Measurements from ENCODE around the gene HTR3B.
"Not testable (repeated sequence)": the region's sequence is repeated elsewhere in the genome, so short reads cannot be mapped to it uniquely, and the experiment has no call there.

HTR3B gene

DNA sequence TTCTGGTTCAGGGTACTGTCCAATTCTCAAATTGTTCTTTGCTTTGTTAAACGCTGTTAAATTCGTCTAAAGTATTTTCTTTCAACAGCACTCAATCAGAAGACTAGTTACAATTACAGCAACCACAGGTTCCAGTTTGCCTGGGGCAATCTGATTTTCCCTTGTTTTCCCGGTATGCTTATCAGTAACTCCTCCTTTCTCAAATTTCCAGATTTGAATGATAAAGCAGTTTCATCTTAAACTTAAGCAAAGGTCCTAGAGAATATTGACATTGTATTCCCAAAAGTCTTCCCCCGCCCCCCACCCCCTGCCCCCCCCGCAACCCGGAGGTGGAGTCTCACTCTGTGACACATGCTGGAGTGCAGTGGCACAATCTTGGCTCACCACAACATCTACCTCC is 18.7 kb upstream of the HTR3B start:
- no peak for DNase-seq

DNA sequence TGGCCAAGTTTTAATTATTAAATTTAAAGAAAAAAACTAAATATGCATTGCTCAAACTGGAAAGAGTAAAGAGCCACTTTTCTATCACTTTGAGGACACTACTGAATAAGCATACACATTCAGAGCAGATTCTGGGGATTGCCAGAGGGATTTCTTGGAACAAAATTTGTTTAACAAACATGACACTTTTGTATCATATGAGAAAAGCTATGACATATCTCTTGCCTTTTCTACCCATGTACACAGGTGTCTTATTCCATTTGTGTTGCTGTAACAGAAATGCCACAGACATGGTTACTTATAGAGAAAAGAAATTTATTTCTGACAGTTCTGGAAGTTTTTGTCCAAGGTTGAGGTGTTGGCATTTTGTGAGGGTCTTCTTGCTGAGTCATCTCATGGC is 15.7 kb upstream of the HTR3B start:
- DNase-seq, result no peak

DNA sequence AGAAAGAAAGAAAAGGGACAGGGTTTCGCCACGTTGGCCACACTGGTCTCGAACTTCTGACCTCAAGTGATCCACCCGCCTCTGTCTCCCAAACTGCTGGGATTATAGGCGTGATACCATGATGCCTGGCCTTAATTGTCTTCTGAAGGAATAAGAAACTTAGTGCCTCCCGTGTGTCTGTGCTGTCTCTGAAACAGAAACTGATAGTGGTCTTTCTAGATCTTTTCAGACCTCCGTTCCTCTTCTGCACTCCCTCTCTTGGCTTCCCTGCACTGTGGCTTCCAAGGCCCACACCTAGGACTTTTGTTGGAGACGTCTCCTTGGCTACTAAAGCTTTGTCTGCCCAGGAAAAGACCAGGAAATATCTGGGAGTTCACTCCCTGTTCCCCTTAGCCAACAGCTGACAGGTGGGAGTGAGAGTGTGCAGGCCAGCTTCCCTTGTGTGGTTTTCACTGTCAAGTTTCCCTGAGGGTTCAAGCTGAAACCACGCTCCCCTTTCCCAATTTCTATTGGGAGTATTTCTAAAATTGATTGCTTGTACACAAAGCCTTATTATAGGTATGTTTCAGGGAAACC is 10.1 kb upstream of the HTR3B start:
- no peak for DNase-seq

DNA sequence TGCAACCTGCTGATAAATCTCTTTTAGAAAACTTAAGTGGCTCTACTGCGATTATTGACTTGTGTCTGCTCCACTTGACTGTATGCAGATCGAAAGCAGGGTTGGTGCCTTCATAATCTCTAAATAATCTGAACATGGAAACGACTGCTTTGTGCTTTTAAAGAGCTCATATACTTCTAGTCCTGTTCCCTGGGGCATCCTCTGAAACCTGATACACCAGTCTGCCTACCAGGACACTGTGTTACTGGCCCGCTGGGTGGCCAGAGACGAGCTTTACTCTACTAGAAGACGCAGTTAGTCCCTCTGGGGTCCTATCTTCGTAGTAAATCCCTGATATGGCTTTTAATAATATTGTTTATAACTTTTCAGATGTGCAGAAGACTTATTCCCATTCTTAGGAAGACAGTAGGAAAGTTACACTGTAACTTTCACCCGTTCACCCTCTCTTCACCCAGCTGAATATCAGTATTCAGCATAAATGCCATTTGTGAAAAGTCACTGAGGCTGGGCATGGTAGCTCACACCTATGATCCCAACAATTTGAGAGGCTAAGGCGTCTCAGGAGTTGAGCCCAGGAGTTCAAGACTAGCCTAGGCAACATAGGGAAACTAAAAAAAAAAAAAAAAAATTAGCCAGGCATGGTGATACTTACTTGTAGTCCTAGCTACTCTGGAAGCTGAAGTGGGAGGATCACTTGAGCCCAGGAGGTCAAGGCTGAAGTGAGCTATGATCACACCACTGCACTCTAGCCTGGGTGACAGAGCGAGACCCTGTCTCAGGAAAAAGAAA is 9.0 kb upstream of the HTR3B start:
- DNase-seq, result no peak

- peak; percentile 82 for DNase-seq
Observed at GRCh38 chr11:113896156-113896879, 8.3 kb upstream of the HTR3B start.

DNA sequence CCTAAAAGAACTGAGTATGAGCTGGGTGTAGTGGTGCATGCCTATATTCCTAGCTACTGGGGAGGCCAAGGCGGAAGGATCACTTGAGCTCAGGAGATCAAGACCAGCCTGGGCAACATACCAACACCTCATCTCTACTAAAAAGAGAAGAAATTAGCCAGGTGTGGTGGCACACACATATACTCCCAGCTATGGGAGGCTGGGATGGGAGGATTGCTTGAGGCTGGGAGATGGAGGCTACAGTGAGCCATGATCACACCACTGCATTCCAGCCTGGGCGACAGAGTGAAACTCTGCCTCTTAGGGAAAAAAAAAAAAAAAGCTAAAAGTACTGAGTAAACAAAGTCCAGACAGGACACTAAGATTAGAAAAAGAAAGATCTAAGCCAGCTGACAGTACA is 3.5 kb upstream of the HTR3B start:
- no peak for DNase-seq

DNA sequence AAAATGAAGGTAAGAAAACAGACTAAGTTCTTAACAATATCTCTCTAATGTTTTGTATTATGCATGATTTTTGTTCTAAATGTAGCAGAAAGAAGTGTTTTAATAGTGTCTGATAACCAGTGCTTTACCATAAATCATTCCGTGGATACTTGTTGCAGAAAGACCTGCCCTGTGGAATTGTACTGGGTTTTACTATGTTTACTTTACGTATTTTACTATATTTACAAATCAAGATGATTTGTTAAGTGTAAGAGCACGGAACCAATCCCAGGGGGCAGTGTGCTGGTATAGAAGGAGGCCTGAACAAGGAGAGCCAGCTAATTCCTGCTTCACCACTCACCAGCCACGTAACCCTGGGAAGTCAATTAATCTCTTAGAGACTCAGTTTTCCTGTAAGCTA is 1.4 kb downstream of the HTR3B start:
- DNase-seq, result no peak

DNA sequence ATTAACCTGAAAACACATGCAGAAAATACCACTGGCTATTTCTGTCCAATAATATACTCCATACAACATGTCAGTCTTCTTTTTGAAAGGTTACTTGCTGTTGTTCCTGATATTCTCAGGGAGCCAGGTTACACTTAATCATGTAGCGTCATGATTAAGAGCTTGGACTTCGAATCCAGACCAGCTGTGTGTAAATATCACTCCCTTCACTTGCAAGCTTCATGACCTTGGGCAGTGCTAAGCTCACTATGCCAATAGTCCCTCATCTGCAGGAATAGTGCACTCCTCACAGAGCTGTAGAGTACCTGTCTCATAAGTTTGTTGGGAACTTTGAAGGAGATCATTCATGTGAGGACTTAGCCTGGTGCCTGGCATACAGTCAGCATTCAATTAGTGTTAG is 1.9 kb downstream of the HTR3B start:
- no peak for DNase-seq

DNA sequence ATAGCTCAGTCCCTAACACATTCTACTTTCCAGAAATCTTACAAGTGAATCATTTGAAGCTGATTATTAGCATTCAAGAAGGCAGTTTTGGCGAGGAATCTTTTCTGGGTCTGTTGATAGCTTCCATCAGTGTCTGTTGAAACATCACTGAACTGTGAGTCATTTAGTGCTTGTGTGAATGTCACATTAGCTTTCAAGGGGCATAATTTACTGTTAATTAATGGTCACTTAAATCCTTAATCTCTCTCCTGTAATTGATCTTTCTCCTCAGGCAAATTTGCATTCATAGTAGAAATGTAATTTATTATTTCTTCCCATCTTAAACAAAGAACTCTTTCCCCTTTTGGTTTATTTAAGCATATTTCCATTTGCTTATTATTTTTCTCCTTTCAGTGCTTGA is 2.6 kb downstream of the HTR3B start:
- peak; percentile 42 for DNase-seq

- no peak for DNase-seq
Observed at GRCh38 chr11:113907681-113908080, 3.1 kb downstream of the HTR3B start.

GRCh38 chr11:113908098-113908497 is 3.5 kb downstream of the HTR3B start:
- DNase-seq, result no peak

DNA sequence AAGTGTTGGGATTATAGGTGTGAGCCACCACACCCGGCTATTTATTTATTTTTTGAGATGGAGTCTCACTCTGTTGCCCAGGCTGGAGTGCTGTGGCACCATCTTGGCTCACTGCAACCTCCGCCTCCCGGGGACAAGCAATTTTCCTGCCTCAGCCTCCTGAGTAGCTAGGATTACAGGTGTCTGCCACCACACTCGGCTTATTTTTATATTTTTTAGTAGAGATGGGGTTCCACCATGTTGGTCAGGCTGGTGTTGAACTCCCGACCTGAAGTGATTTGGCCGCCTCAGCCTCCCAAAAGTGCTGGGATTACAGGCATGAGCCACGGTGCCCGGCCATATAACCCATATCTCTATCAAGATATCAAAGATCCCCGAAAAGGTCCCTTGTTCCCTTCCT is 6.9 kb downstream of the HTR3B start:
- not testable (repeated sequence) for DNase-seq

DNA sequence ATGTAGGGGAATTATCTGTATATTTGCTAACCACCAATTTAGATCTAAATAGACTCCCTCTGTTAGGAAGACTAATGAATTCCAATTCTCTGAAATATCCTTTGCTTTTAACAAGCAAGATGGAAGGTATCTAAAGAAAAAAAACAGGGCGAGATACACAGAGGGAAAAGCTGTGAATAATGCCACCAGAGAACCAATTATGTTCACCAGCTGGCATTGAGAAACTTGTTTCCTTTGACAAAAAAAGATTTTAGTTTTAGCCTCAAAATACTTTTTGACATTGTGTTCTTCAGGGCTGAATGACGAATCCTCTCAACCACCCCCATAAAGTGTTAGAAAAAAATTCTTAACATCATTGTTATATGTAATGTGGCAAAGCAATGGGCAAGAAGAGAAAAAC is 19.0 kb downstream of the HTR3B start:
- DNase-seq, result no peak

- DNase-seq, result no peak
Observed at GRCh38 chr11:113926273-113927197, 21.9 kb downstream of the HTR3B start.

GRCh38 chr11:113928311-113928710 is 23.7 kb downstream of the HTR3B start:
- DNase-seq, result no peak

- DNase-seq, result no peak
Observed at GRCh38 chr11:113932788-113933187, 28.2 kb downstream of the HTR3B start.

DNA sequence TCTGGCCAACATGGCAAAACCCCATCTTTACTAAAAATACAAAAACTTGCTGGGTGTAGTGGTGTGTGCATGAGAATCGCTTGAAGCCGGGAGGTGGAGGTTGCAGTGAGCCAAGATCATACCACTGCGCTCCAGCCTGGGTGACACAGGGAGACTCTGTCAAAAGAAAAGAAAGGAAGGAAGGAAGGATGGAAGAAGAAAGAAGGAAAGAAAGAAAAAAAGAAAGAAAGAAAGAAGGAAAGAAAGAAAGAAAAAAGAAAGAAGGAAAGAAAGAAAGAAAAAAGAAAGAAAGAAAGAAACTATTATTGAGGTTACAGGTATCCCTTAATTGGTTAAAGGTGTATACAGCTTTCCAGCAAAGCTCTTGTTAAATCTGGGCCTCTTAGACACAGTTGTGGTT is 29.6 kb downstream of the HTR3B start:
- DNase-seq, result not testable (repeated sequence)

- DNase-seq, result no peak
Observed at GRCh38 chr11:113934761-113935160, 30.2 kb downstream of the HTR3B start.

DNA sequence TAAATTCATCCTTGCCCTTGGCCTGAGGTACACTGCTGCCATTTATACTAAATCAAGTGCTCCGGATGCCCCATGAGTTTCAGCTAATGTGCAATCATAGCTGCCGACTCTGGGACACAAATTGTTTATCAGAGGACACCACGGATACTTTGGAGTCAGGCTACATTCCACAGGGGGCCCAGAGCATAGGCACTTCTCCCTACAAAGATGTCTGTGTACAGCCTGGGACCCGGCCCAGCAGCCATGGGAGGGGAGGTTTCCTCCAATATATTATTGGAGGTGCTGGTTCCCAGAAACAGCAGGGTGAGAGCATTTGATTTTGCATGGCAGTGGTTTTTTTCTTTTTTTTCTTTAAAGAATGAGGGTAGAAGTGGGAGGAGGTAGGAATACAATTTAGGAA is 31.3 kb downstream of the HTR3B start:
- no peak for DNase-seq

GRCh38 chr11:113937918-113938317 is 33.3 kb downstream of the HTR3B start:
- DNase-seq, result no peak

- no peak for DNase-seq
Observed at GRCh38 chr11:113942256-113942655, 37.7 kb downstream of the HTR3B start.

- DNase-seq, result not testable (repeated sequence)
Observed at GRCh38 chr11:113946162-113946561, 41.6 kb downstream of the HTR3B start.

DNA sequence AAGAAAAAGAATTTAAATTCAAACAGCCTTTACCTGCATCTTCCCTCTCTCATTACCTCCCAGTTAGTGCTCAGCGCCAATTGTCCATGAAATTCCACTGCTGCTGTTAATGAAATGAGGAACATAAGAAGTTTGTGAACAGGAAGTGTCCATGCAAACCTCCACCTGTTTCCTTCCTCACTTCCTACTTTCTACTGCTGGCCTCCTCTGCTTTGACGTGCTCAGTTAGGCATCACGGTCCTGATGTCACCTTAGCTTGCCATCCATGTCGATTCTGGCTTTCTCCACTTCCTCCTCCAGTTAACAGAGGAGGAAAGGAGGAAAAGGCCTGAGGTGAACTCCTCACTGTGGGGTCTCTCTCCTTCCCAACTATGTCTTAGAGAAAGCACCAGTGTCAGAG is 43.4 kb downstream of the HTR3B start:
- DNase-seq, result no peak

Measured in NCI-H1105 treated with DMSO at 0.1 percent for 48 hours (cell line).